Measurements from ENCODE around the gene CEACAM1.

DNA sequence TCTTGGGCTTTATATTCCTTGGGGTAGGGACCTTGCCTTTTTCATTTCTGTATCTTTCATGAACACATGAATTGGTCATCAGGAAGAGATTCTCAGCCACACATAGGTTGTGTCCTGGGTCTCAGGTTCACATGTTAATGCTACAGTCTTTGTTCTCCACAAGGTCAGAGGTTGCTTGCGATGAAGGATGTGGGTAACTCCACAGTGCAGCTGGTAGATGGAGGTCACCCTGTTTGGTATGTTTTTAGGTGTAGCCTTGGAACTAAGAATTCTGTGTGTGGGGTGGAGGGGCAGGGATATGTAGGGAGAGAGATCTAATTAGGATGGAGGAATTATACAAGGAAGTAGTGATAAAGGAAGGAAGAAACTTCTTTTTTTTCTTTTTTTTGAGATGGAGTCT is 23.2 kb downstream of the CEACAM1 start:
- no peak for TF ChIP-seq POLR2A (IDR thresholded peaks at IDR 0.05)
- TF ChIP-seq, protein P1, sequence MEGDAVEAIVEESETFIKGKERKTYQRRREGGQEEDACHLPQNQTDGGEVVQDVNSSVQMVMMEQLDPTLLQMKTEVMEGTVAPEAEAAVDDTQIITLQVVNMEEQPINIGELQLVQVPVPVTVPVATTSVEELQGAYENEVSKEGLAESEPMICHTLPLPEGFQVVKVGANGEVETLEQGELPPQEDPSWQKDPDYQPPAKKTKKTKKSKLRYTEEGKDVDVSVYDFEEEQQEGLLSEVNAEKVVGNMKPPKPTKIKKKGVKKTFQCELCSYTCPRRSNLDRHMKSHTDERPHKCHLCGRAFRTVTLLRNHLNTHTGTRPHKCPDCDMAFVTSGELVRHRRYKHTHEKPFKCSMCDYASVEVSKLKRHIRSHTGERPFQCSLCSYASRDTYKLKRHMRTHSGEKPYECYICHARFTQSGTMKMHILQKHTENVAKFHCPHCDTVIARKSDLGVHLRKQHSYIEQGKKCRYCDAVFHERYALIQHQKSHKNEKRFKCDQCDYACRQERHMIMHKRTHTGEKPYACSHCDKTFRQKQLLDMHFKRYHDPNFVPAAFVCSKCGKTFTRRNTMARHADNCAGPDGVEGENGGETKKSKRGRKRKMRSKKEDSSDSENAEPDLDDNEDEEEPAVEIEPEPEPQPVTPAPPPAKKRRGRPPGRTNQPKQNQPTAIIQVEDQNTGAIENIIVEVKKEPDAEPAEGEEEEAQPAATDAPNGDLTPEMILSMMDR (IDR thresholded peaks at IDR 0.05): no peak

All from right lobe of liver (tissue), 4 donors.